Superior temporal gyrus (tissue), 1 donor: Measurements from ENCODE around the gene SMYD3.
"Not testable (repeated sequence)": the region's sequence is repeated elsewhere in the genome, so short reads cannot be mapped to it uniquely, and the experiment has no call there.

Experiments
- DNase-seq: peaks from one replicate; pipeline ENCODE4 v3.0.0-alpha.2; 2016; ENCODE audit errors: extremely low spot score

Gene SMYD3

DNA sequence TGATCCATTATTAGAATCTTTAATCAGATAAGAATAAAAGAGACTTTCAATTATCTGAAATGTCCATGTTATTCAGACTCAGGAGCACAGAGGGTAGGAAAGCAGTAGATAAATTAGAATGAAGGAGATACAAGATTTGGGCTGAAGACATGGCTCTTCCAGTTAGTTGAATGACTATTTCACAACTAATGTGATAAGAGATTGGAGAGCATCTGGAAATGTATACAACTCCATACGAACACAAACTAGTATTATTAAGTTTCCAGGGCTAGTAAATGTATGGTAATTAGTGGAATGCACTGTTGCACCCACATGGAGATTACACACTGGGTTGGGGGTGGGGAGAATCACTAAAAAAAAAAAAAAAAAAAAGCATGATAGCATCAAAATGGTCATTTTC lies 734.3 kb downstream of the SMYD3 start:
- DNase-seq: no peak

GRCh38 chr1:245772325-245772724 lies 734.8 kb downstream of the SMYD3 start:
- no peak for DNase-seq

- DNase-seq: no peak
These were observed 735.4 kb downstream of the SMYD3 start for GRCh38 chr1:245771511-245772281.

GRCh38 chr1:245770156-245770555 lies 736.9 kb downstream of the SMYD3 start:
- no peak for DNase-seq

GRCh38 chr1:245768596-245768995 lies 738.5 kb downstream of the SMYD3 start:
- no peak for DNase-seq

GRCh38 chr1:245765230-245766000 lies 741.7 kb downstream of the SMYD3 start:
- no peak for DNase-seq

GRCh38 chr1:245763873-245764331 lies 743.2 kb downstream of the SMYD3 start:
- DNase-seq: no peak

DNA sequence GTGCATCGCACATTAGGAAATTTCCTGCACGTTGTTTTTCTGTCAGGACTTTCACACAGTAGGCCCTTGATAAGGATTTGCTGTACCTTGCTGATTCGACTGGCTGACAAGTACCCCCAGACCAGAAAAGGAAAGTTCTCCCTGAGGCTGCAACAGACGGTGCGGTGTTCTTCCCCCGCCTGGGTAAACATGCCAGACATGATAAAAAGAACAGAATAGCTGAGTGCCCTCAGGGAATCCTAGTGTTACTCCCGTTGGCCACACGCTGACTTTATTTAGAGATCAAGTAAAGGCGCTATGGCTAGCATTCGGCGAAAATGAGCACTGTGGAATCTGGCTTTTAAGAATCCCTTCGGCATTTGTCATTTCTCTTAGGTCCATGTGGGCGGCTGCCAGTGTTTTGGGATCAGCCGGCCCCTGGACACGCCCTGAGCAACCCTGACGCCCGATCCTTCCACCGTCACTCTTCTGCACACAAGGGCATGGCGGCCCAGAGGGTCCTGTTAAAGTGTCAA lies 744.6 kb downstream of the SMYD3 start:
- no peak for DNase-seq

DNA sequence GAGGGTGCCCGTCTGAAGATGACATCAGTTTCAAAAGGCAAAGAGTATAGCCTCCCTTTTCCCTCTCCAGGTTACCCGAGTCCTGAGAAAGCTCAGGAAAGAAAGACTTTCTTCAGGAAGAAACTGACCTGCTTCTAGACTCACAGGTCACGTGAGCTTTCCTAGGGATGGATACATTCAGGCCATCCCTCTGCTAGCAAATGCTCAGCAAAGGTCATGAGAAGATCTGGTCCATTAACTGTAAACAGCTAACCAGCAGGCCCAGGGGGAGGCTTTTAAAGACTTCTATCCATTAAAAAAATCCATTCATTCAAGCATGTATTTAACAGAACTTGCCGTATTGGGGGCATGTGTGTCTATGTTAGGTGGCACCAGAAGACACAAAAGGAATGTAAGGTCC lies 746.8 kb downstream of the SMYD3 start:
- no peak for DNase-seq

DNA sequence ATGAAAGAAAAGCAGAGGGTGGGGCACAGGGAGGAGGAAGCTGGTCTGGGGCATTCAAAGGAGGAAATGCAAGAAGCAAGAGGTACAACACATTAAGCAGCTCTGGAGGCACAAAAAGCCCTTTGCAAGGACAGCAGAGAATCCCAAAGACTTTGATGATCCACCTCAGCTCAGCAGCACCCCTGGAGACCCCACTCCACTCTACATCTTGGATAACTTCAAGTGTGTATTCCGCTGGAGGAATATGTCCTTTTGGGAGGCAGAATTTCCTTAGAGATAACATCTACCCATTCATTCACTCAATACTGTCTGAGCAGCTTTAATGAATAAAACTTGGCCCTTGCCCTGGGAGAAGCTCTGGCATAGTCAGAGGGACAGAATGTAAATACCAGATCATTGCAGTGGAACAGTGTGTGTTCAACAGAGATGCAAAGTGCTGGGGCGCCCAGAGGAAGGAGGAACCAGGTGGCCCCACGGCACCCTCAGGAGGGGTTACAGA lies 752.6 kb downstream of the SMYD3 start:
- DNase-seq: no peak

- no peak for DNase-seq
These were observed 753.3 kb downstream of the SMYD3 start for GRCh38 chr1:245753807-245754206.

GRCh38 chr1:245752561-245752960 lies 754.5 kb downstream of the SMYD3 start:
- DNase-seq: no peak

- no peak for DNase-seq
These were observed 755.2 kb downstream of the SMYD3 start for GRCh38 chr1:245751726-245752470.

DNA sequence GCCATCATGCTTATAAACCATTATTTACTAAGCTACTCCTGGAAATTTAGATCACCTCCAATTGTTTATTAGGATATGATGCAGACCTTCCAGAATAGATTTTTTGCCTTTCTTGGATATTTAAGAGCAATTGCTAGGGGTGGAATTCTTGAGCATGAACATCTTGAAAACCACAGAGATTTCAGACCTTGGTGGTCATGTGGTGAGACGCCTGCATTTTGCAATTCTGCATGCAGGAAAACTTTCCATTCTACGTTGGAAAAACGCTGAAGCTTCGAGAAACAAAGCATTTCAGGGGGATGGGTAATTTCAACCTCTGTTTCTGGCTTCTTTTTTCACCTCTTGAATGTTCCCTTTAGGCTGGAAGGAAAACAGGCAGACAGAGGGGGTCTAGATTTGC lies 756.0 kb downstream of the SMYD3 start:
- DNase-seq: no peak

GRCh38 chr1:245750261-245750660 lies 756.8 kb downstream of the SMYD3 start:
- DNase-seq: no peak

- DNase-seq: no peak
These were observed 758.0 kb downstream of the SMYD3 start for GRCh38 chr1:245749053-245749452.

- DNase-seq: no peak
These were observed 758.4 kb downstream of the SMYD3 start for GRCh38 chr1:245748646-245749045.

- no peak for DNase-seq
These were observed 758.8 kb downstream of the SMYD3 start for GRCh38 chr1:245748240-245748639.

- no peak for DNase-seq
These were observed 764.2 kb downstream of the SMYD3 start for GRCh38 chr1:245742896-245743295.

GRCh38 chr1:245740336-245740735 lies 766.7 kb downstream of the SMYD3 start:
- not testable (repeated sequence) for DNase-seq

- DNase-seq: no peak
These were observed 776.3 kb downstream of the SMYD3 start for GRCh38 chr1:245730801-245731200.

- not testable (repeated sequence) for DNase-seq
These were observed 779.0 kb downstream of the SMYD3 start for GRCh38 chr1:245728035-245728434.
